MM.1S (cell line): ENCODE data around the gene NOG.

Experiments used
- EZH2 ChIP-seq: fragments of 300-600 bp; sonication (generic); optimal IDR thresholded peaks from 2 replicates; pipeline ENCODE3; 2017; ENCODE audit warnings: low read depth, mild to moderate bottlenecking, antibody characterized with exemption, low read length, mixed read lengths
- EZH2phosphoT487 ChIP-seq: fragments of 300-600 bp; sonication (generic); IDR thresholded peaks from 2 replicates; pipeline ENCODE4 v1.6.1; 2018; ENCODE audit warnings: antibody characterized with exemption, low read length
- TF ChIP-seq, protein P1 (sequence below): fragments of 300-600 bp; sonication (generic); IDR thresholded peaks from 2 replicates; pipeline ENCODE4 v1.5.1; 2016; ENCODE audit warnings: antibody characterized with exemption, low read length, mixed read lengths

DNA sequence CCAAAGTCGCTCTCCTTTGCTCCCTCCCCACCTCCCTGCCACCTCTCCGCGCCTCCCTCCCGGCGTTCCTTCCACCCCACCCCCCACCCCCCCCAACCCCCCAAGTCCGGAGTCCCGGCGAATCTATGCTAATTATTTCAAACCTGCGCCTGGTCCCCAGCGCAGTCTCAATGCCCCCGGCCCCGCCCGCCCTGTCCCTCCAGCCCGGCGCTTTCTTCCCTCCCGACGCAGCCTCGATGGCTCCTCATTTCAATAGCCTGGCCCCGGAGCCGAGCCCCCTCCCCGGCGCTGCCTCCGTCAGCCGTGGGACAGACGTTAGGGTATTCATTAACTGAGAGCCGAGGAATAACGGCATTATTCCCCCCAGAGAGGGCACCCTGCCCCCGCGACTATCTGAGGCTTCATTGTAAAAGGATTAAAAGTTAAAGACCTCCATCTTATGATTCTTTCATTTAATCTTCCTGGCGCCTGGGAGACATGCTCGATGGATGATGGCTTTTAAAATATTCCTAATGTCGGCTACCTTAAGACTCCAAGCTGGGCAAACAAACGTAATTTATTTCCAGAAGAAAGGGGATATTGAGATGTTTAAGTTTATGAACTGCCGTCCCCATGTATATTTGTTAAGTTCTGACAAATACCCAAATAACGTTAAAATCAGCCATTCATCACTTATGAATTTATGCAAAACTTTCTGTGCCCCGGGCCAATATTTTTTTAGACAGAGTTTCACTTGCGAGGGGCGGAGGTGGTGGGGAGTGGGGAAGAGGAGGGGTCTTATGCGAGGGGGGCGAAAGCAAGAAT is 3.4 kb downstream of the NOG start:
- TF ChIP-seq, protein P1, sequence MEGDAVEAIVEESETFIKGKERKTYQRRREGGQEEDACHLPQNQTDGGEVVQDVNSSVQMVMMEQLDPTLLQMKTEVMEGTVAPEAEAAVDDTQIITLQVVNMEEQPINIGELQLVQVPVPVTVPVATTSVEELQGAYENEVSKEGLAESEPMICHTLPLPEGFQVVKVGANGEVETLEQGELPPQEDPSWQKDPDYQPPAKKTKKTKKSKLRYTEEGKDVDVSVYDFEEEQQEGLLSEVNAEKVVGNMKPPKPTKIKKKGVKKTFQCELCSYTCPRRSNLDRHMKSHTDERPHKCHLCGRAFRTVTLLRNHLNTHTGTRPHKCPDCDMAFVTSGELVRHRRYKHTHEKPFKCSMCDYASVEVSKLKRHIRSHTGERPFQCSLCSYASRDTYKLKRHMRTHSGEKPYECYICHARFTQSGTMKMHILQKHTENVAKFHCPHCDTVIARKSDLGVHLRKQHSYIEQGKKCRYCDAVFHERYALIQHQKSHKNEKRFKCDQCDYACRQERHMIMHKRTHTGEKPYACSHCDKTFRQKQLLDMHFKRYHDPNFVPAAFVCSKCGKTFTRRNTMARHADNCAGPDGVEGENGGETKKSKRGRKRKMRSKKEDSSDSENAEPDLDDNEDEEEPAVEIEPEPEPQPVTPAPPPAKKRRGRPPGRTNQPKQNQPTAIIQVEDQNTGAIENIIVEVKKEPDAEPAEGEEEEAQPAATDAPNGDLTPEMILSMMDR, result no peak
- peak; percentile 65 for TF ChIP-seq EZH2
- TF ChIP-seq EZH2phosphoT487, result no peak
